Endothelial cell (in vitro differentiated cells): ENCODE results near the gene FIGLA. TPM values are rescaled to one million over a fixed set of nuclear protein-coding genes. Genes with fewer than 3 reads are reported as not detected.
"Not testable (repeated sequence)": the region's sequence is repeated elsewhere in the genome, so short reads cannot be mapped to it uniquely, and the experiment has no call there.

Experiments
- DNase-seq: peaks from one replicate; pipeline ENCODE4 v3.0.0; 2021; ENCODE audit warnings: low spot score
- H3K27ac Mint-ChIP-seq: one replicate; pipeline ENCODE4 v1.8.0; 2021; ENCODE audit warnings: mixed read lengths, inconsistent platforms; ENCODE audit not compliant: unreplicated experiment
- H3K27me3 Mint-ChIP-seq: one replicate; pipeline ENCODE4 v1.8.0; 2021; ENCODE audit warnings: mild to moderate bottlenecking, moderate library complexity, mixed read lengths, inconsistent platforms; ENCODE audit not compliant: unreplicated experiment
- H3K36me3 Mint-ChIP-seq: one replicate; pipeline ENCODE4 v1.8.0; 2021; ENCODE audit warnings: mild to moderate bottlenecking, low read depth, mixed read lengths, inconsistent platforms; ENCODE audit not compliant: unreplicated experiment
- H3K4me1 Mint-ChIP-seq: one replicate; pipeline ENCODE4 v1.8.0; 2021; ENCODE audit warnings: mild to moderate bottlenecking, mixed read lengths, inconsistent platforms; ENCODE audit not compliant: unreplicated experiment
- H3K4me3 Mint-ChIP-seq: one replicate; pipeline ENCODE4 v1.8.0; 2021; ENCODE audit warnings: mild to moderate bottlenecking, mixed read lengths, inconsistent platforms; ENCODE audit not compliant: unreplicated experiment
- H3K9me3 Mint-ChIP-seq: one replicate; pipeline ENCODE4 v1.8.0; 2021; ENCODE audit warnings: mixed read lengths, inconsistent platforms; ENCODE audit not compliant: unreplicated experiment
- total RNA-seq: library from RNA; stranded (reverse); fragmentation: NEBNext Ultra II Directional; extraction: Animal tissue kit (Norgen Biotek cat#: 25700); gene quantifications from one replicate; pipeline ENCODE4 v1.2.1, GENCODE V29; 2021; ENCODE audit not compliant: unreplicated experiment
- TF ChIP-seq, protein P1 (sequence below): fragments of 200-600 bp; sonication (generic); IDR thresholded peaks from one replicate; pipeline ENCODE4 v1.5.0; 2021; ENCODE audit warnings: antibody characterized with exemption; ENCODE audit not compliant: unreplicated experiment

The FIGLA gene
- total RNA-seq, 1 donor from 2014 or later, result not detected

GRCh38 chr2:70745276-70745825 is 45.1 kb downstream of the FIGLA start:
- DNase-seq, result no peak
- TF ChIP-seq, protein P1, sequence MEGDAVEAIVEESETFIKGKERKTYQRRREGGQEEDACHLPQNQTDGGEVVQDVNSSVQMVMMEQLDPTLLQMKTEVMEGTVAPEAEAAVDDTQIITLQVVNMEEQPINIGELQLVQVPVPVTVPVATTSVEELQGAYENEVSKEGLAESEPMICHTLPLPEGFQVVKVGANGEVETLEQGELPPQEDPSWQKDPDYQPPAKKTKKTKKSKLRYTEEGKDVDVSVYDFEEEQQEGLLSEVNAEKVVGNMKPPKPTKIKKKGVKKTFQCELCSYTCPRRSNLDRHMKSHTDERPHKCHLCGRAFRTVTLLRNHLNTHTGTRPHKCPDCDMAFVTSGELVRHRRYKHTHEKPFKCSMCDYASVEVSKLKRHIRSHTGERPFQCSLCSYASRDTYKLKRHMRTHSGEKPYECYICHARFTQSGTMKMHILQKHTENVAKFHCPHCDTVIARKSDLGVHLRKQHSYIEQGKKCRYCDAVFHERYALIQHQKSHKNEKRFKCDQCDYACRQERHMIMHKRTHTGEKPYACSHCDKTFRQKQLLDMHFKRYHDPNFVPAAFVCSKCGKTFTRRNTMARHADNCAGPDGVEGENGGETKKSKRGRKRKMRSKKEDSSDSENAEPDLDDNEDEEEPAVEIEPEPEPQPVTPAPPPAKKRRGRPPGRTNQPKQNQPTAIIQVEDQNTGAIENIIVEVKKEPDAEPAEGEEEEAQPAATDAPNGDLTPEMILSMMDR, result no peak
- Mint-ChIP-seq H3K27me3 (peaks cover 2% of the 10 kb centered on the region), H3K27ac (no peak overlapping the region), H3K36me3 (peaks cover 5% of the 10 kb centered on the region), H3K9me3 (no peaks in the 10 kb centered on the region), H3K4me1 (peaks cover 12% of the 10 kb centered on the region), H3K4me3 (no peak overlapping the region)

DNA sequence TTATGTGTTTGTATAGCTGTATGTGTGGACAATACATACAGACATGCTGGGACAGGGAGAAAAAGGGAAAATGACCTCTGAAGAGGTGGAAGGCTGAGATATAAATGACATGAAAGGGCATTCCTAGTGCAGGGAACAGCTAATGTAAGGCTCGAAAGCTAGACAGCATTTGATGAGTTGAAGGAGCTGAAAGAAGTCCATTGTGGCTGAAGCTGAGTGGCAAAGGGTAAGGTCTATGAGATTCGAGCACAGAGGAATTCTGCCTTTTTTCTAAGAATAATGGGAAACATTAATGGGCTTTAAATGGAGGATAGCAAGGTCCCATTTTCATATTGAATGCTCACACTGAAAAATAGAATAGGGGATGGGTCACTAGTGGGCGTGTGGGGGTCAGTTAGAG is 46.0 kb downstream of the FIGLA start:
- peaks cover 7% of the 10 kb centered on the region for H3K4me1 Mint-ChIP-seq
- no peak for DNase-seq
- H3K27ac Mint-ChIP-seq, result no peak overlapping the region
- peaks cover 5% of the 10 kb centered on the region for H3K36me3 Mint-ChIP-seq
- no peak overlapping the region for H3K4me3 Mint-ChIP-seq
- H3K9me3 Mint-ChIP-seq, result no peaks in the 10 kb centered on the region
- TF ChIP-seq, protein P1, result no peak
- H3K27me3 Mint-ChIP-seq, result peaks cover 2% of the 10 kb centered on the region

GRCh38 chr2:70743677-70744076 is 46.8 kb downstream of the FIGLA start:
- Mint-ChIP-seq H3K9me3 (no peaks in the 10 kb centered on the region), H3K36me3 (peaks cover 5% of the 10 kb centered on the region), H3K4me1 (peaks cover 7% of the 10 kb centered on the region), H3K27ac (no peak overlapping the region), H3K27me3 (no peaks in the 10 kb centered on the region), H3K4me3 (no peak overlapping the region)
- DNase-seq, result no peak
- TF ChIP-seq, protein P1, result no peak

- Mint-ChIP-seq H3K9me3 (no peaks in the 10 kb centered on the region), H3K27me3 (no peaks in the 10 kb centered on the region), H3K36me3 (peaks cover 5% of the 10 kb centered on the region), H3K4me3 (no peak overlapping the region), H3K27ac (no peak overlapping the region), H3K4me1 (peaks cover 7% of the 10 kb centered on the region)
- no peak for DNase-seq
- TF ChIP-seq, protein P1, result no peak
Observed at GRCh38 chr2:70743068-70743467, 47.4 kb downstream of the FIGLA start.

GRCh38 chr2:70739492-70739891 is 51.0 kb downstream of the FIGLA start:
- not testable (repeated sequence) for H3K27ac Mint-ChIP-seq, H3K9me3 Mint-ChIP-seq, H3K36me3 Mint-ChIP-seq, H3K27me3 Mint-ChIP-seq, H3K4me3 Mint-ChIP-seq, H3K4me1 Mint-ChIP-seq, DNase-seq
